NCI-H1436 treated with DMSO at 0.1 percent for 48 hours (cell line): ENCODE data around the gene FAM3A.

Experiments used
- DNase-seq: peaks from one replicate; lab custom pipeline; 2025; lab: John Stamatoyannopoulos, UW

The FAM3A gene

GRCh38 chrX:154534526-154535322 lies 18.7 kb upstream of the FAM3A start:
- no peak for DNase-seq

DNA sequence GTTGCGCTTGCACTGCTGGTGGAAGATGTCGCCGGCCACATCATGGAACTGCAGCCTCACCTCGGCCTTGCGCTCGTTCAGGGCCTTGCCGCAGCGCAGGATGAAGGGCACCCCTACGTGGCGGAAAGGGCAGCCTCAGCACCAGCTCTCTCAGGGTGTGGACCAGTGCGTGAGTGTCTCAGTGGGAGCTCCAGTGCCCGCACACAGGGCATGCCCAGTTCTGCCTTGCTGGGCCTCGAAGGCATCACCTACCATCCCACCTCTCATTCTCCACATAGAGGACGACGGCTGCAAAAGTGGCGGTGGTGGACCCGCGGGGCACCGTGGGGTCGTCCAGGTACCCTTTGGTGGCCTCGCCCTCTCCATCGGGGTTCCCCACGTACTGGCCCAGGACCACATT lies 16.7 kb upstream of the FAM3A start:
- no peak for DNase-seq

GRCh38 chrX:154531626-154532025 lies 15.6 kb upstream of the FAM3A start:
- DNase-seq = no peak

DNA sequence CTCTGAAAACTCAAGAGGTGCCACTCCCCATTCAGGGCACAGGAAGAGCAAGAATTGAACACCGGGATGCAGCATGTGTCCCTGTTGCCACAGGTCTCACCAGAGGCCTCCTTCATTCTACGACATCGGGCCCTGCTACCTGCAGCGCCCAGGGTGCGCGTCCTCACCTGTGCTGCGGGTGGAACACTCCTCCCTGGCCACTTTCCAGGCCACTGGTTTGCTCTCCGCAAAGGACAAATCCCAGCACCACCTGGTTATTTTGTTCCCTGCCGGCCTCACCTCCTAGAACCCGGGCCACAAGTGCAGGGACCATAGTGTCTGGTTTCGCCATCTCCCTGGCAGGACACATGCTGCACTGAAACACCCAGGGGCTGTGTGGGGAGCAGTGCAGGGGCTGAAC lies 14.3 kb upstream of the FAM3A start:
- DNase-seq = no peak

DNA sequence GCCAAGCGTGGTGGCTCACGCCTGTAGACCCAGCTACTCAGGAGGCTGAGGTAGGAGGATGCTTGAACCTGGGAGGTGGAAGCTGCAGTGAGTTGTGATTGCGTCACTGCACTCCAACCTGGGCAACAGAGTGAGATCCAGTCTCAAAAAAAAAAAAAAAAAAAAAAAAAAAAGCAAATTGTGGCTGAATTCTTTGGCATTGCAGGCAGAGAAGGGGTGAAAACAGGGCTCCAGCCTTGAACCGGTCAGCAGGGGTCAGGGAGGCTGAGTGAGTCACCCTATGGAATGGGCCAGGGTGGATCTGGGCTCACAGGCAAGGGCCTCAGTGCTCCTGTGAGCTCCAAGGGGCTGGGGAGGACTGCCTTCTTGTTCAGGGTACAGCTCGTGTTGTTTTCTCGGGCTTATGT lies 13.2 kb upstream of the FAM3A start:
- DNase-seq = no peak

- DNase-seq = peak; percentile 13
These were observed 11.1 kb upstream of the FAM3A start for GRCh38 chrX:154526901-154527675.

- DNase-seq = no peak
These were observed 9.8 kb upstream of the FAM3A start for GRCh38 chrX:154525606-154526490.

DNA sequence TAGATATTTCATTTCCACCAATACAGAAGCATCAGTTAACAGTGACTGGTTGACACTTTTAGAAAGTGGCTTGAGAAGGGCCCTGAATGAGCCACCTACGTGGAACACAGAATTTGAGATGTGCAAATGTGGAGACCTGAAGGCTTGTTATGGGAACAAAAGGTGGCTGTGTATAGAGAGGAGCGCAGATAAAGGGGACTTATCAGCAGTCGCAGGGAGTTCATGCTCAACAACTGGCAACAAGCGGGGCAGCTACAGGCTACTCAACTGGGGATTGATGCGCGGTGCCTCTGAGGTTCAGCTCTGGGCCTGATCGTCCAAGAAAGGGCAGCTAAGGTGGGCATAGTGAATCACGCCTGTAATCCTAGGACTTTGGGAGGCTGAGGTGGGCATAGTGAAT lies 3.4 kb upstream of the FAM3A start:
- DNase-seq = no peak

- no peak for DNase-seq
These were observed 1.2 kb upstream of the FAM3A start for GRCh38 chrX:154517101-154517781.

- DNase-seq = no peak
These were observed 646 bp upstream of the FAM3A start for GRCh38 chrX:154516656-154517100.

- DNase-seq = no peak
These were observed 704 bp downstream of the FAM3A start for GRCh38 chrX:154515090-154515965.

DNA sequence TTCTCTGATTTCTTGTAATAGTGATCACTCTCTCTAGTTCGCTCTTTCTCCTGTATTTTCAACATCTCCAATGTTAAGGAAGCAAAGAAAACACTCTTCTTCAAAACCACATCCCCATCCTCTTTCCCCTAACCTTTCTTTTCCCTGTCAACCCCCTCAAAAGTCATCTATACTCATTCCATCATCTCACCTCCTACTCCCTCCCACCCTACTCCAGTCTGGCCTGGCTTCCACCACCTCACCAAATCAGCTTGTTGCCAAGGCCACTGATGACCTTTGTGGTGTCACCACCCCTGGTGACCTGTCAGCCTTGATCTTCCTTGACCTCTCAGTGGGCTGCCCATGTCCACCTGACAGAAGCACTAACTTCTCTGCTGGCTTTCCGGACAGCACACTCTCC lies 2.3 kb downstream of the FAM3A start:
- DNase-seq = no peak

- DNase-seq = no peak
These were observed 3.0 kb downstream of the FAM3A start for GRCh38 chrX:154512879-154513553.

DNA sequence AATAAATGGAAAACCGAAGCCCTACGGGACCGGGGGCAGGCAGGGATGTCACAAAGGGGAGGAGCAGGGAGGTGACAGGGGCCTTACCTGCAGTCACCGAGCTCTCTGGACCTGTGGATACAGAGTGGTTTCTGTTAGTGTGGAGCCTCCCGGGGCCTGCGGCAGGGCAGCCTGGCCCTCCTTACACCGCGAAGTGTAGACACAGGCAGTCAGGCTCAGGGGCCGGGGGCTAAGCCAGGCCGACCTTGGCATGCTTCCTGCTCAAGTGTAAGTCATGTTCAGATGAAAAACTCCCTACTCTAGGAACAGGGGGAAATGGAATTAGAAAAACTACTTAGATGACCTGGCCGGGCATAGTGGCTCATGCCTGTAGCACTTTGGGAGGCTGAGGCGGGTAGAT lies 4.3 kb downstream of the FAM3A start:
- DNase-seq = no peak

GRCh38 chrX:154509455-154509854 lies 6.6 kb downstream of the FAM3A start:
- DNase-seq = no peak

DNA sequence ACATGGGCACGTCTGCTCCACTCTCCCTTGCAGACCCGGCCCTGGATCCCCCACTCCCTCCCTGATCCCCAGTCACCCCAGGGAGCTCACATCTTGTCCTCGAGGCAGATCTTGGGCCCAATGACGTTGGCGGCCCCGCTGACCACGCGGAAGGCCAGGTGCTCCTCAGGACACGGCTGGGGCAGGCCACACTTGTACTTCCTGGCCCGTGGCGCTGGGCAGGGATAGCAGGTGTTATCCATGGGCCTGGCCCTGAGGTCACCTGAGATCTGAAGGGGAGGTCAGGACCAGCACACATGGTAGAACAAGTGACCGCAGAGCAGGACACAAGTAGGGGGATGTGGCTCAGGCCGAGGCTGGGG lies 7.7 kb downstream of the FAM3A start:
- no peak for DNase-seq

- DNase-seq = no peak
These were observed 8.2 kb downstream of the FAM3A start for GRCh38 chrX:154507673-154508383.

GRCh38 chrX:154506483-154507332 lies 9.3 kb downstream of the FAM3A start:
- DNase-seq = no peak

DNA sequence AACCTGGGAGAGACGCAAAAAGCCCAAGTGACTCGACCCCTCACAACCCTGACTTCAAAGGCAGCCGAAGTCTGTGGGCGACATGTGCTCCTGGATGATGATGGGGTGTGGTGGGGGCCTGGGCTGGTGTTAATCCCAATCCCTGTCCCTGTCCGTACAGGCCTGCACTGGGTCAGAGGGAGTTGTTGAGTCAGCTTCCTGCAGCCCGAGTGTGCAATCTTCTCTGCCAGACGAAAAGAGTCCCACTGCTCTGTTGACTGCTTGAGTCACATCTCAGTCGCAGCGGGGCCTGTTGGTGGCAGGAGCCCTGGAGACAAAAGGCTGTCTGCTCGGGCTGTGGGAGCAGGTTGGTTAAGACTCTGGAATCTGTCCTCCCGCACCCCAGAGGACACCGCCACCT lies 10.3 kb downstream of the FAM3A start:
- no peak for DNase-seq
